HEK293 (cell line): Measurements from ENCODE around the gene TXNRD2.

Experiments used
- CTCF ChIA-PET: fragments of 350-600 bp; formaldehyde crosslinking; extraction: SDS; loops from one replicate; lab custom pipeline; 2021; ENCODE audit warnings: antibody characterized with exemption; lab: Yijun Ruan, JAX
- POLR2A ChIA-PET: fragments of 300-600 bp; formaldehyde crosslinking; extraction: SDS; loops from one replicate; lab custom pipeline; 2020; ENCODE audit warnings: antibody characterized with exemption, inconsistent platforms; lab: Yijun Ruan, JAX
- H3K27ac ChIP-seq: fragments of 200-500 bp; sonication (Bioruptor generic); 2 replicates; pipeline ENCODE4 v1.5.1; 2014; ENCODE audit warnings: low read depth, low read length, control low read depth, inconsistent platforms; ENCODE audit errors: extremely low read depth
- H3K36me3 ChIP-seq, 2 experiments: fragments of 200-500 bp in 1 of 2; sonication (Bioruptor generic) in 1 of 2; 1 replicate in 1 of 2; 2 replicates in 1 of 2; pipeline ENCODE4 v1.5.1; 2014 to 2017; ENCODE audit warnings: inconsistent platforms in 2 of 2, low read length in 2 of 2; ENCODE audit not compliant: control insufficient read depth in 2 of 2, insufficient read depth in 1 of 2
- H3K4me1 ChIP-seq: fragments of 200-500 bp; sonication (Bioruptor generic); 2 replicates; pipeline ENCODE4 v1.5.1; 2014; ENCODE audit warnings: mild to moderate bottlenecking, low read length, inconsistent platforms; ENCODE audit not compliant: control insufficient read depth, insufficient read depth
- H3K4me3 ChIP-seq: 2 replicates; pipeline ENCODE4 v1.5.1; 2011; ENCODE audit warnings: low read depth, mild to moderate bottlenecking, control low read depth, low read length, moderate library complexity
- H3K9me3 ChIP-seq: fragments of 200-500 bp; sonication (Bioruptor generic); 2 replicates; pipeline ENCODE4 v1.5.1; 2014; ENCODE audit warnings: low read depth, low read length, inconsistent platforms; ENCODE audit not compliant: control insufficient read depth, insufficient read depth
- EGR2 ChIP-seq: fragments of 450-650 bp; formaldehyde crosslinking; IDR thresholded peaks from 2 replicates; pipeline ENCODE4 v1.5.1; 2016; ENCODE audit warnings: low read depth, missing biosample characterization, missing genetic modification characterization
- GLI2 ChIP-seq: fragments of 450-650 bp; formaldehyde crosslinking; IDR thresholded peaks from 2 replicates; pipeline ENCODE4; 2017; ENCODE audit warnings: missing biosample characterization, missing genetic modification characterization, low read depth, borderline replicate concordance
- HOXC10 ChIP-seq: sonication (generic); formaldehyde crosslinking; IDR thresholded peaks from 2 replicates; pipeline ENCODE4 v1.8.1; 2023; ENCODE audit warnings: mild to moderate bottlenecking, missing genetic modification reagents
- HOXD13 ChIP-seq: sonication (generic); formaldehyde crosslinking; IDR thresholded peaks from 2 replicates; pipeline ENCODE4 v1.8.0; 2022; ENCODE audit warnings: missing genetic modification reagents, borderline replicate concordance
- KLF17 ChIP-seq: fragments of 450-650 bp; formaldehyde crosslinking; IDR thresholded peaks from 2 replicates; pipeline ENCODE4 v1.5.1; 2016; ENCODE audit warnings: missing biosample characterization, missing genetic modification characterization
- MEIS1 ChIP-seq: sonication (generic); formaldehyde crosslinking; IDR thresholded peaks from 2 replicates; pipeline ENCODE4 v1.8.1; 2022; ENCODE audit warnings: missing genetic modification reagents, mild to moderate bottlenecking, borderline replicate concordance
- PBX3 ChIP-seq: sonication (generic); formaldehyde crosslinking; IDR thresholded peaks from 2 replicates; pipeline ENCODE4 v1.8.1; 2022; ENCODE audit warnings: mild to moderate bottlenecking, moderate library complexity, missing genetic modification reagents
- SCRT2 ChIP-seq: fragments of 450-650 bp; formaldehyde crosslinking; IDR thresholded peaks from 2 replicates; pipeline ENCODE4 v1.5.1; 2016; ENCODE audit warnings: missing biosample characterization, missing genetic modification characterization
- TRIM28 ChIP-seq: IDR thresholded peaks from 2 replicates; pipeline ENCODE4 v1.6.1; 2011; ENCODE audit warnings: low read length, control low read depth, borderline replicate concordance
- TSHZ1 ChIP-seq: fragments of 450-650 bp; formaldehyde crosslinking; IDR thresholded peaks from 2 replicates; pipeline ENCODE4 v1.5.1; 2016; ENCODE audit warnings: missing biosample characterization, missing genetic modification characterization, borderline replicate concordance
- YY1 ChIP-seq: fragments of 450-650 bp; formaldehyde crosslinking; IDR thresholded peaks from 2 replicates; pipeline ENCODE4 v1.5.1; 2018; ENCODE audit warnings: missing biosample characterization, missing genetic modification characterization
- ZIC2 ChIP-seq: fragments of 450-650 bp; formaldehyde crosslinking; IDR thresholded peaks from 2 replicates; pipeline ENCODE4 v1.5.1; 2016; ENCODE audit warnings: missing biosample characterization, missing genetic modification characterization
- ZNF114 ChIP-seq: fragments of 450-650 bp; formaldehyde crosslinking; IDR thresholded peaks from 2 replicates; pipeline ENCODE4 v1.5.0; 2017; ENCODE audit warnings: missing biosample characterization, missing genetic modification characterization
- ZNF169 ChIP-seq: fragments of 450-650 bp; formaldehyde crosslinking; IDR thresholded peaks from 2 replicates; pipeline ENCODE4 v1.5.1; 2016; ENCODE audit warnings: missing biosample characterization, missing genetic modification characterization
- ZNF24 ChIP-seq: fragments of 450-650 bp; formaldehyde crosslinking; IDR thresholded peaks from 2 replicates; pipeline ENCODE4 v1.5.1; 2016; ENCODE audit warnings: missing biosample characterization, missing genetic modification characterization
- ZNF341 ChIP-seq: fragments of 450-650 bp; formaldehyde crosslinking; IDR thresholded peaks from 2 replicates; pipeline ENCODE4; 2016; ENCODE audit warnings: low read depth, missing biosample characterization, missing genetic modification characterization
- ZNF354C ChIP-seq: fragments of 450-650 bp; formaldehyde crosslinking; IDR thresholded peaks from 2 replicates; pipeline ENCODE4 v1.5.1; 2016; ENCODE audit warnings: missing biosample characterization, missing genetic modification characterization, low read depth, borderline replicate concordance
- ZNF37A ChIP-seq: fragments of 450-650 bp; IDR thresholded peaks from 2 replicates; pipeline ENCODE4 v1.5.1; 2018; ENCODE audit warnings: missing biosample characterization, missing genetic modification characterization
- ZNF555 ChIP-seq: fragments of 450-650 bp; formaldehyde crosslinking; conservative IDR thresholded peaks from 2 replicates; pipeline ENCODE4 v1.5.1; 2017; ENCODE audit warnings: missing biosample characterization, mild to moderate bottlenecking, missing genetic modification characterization, inconsistent platforms
- ZNF571 ChIP-seq: fragments of 450-650 bp; formaldehyde crosslinking; IDR thresholded peaks from 2 replicates; pipeline ENCODE4 v1.5.0; 2017; ENCODE audit warnings: missing biosample characterization, missing genetic modification characterization
- ZNF639 ChIP-seq: fragments of 450-650 bp; formaldehyde crosslinking; IDR thresholded peaks from 2 replicates; pipeline ENCODE4 v1.5.1; 2016; ENCODE audit warnings: missing biosample characterization, missing genetic modification characterization
- ZNF785 ChIP-seq: fragments of 450-650 bp; formaldehyde crosslinking; IDR thresholded peaks from 2 replicates; pipeline ENCODE4 v1.5.1; 2016; ENCODE audit warnings: missing biosample characterization, missing genetic modification characterization
- ZSCAN23 ChIP-seq: fragments of 450-650 bp; formaldehyde crosslinking; IDR thresholded peaks from 2 replicates; pipeline ENCODE4 v1.5.1; 2016; ENCODE audit warnings: missing biosample characterization, missing genetic modification characterization
- ZSCAN30 ChIP-seq: fragments of 450-650 bp; IDR thresholded peaks from 2 replicates; pipeline ENCODE4 v1.5.1; 2018; ENCODE audit warnings: missing biosample characterization, mild to moderate bottlenecking, missing genetic modification characterization, moderate library complexity

TXNRD2 gene

GRCh38 chr22:19904174-19904856, 37.3 kb downstream of the TXNRD2 start:
- H3K4me3 ChIP-seq = no peak overlapping the region
- H3K4me1 ChIP-seq = no peaks in the 10 kb centered on the region
- H3K9me3 ChIP-seq = no peaks in the 10 kb centered on the region
- CTCF ChIA-PET = interaction anchor here (0.6 to 4.8 kb wide), 6 partner anchors 12 to 583 kb away, joined by 3 to 45 read pairs (median 3); no protein-coding TSS in a partner anchor
- H3K36me3 ChIP-seq = peaks cover 0 to 6% of the 10 kb centered on the region in 2 experiments; a peak in 1 of 3 replicates
- POLR2A ChIA-PET = interaction anchor here (1.2 kb wide), 1 partner anchor 9 kb away, joined by 3 read pairs; no protein-coding TSS in a partner anchor
- TF ChIP-seq ZNF341 (tag by site-specific recombination) (no peak), ZNF114 (no peak), ZNF639 (tag by site-specific recombination) (no peak)
- no peak overlapping the region for H3K27ac ChIP-seq

GRCh38 chr22:19903513-19903912, 38.1 kb downstream of the TXNRD2 start:
- no peaks in the 10 kb centered on the region for H3K4me1 ChIP-seq
- POLR2A ChIA-PET = interaction anchor here (1.2 kb wide), 1 partner anchor 9 kb away, joined by 3 read pairs; no protein-coding TSS in a partner anchor
- no peak overlapping the region for H3K4me3 ChIP-seq
- no peaks in the 10 kb centered on the region for H3K9me3 ChIP-seq
- no peak overlapping the region for H3K27ac ChIP-seq
- CTCF ChIA-PET = interaction anchor here (0.6 to 4.8 kb wide), 7 partner anchors 8 to 172 kb away, joined by 3 to 45 read pairs (median 4); no protein-coding TSS in a partner anchor
- H3K36me3 ChIP-seq = peaks cover 0 to 6% of the 10 kb centered on the region in 2 experiments; a peak in 1 of 3 replicates
- TF ChIP-seq ZNF785 (tag by site-specific recombination) (no peak), MEIS1 (CRISPR knock-in tag) (no peak), TSHZ1 (no peak), ZNF354C (tag by site-specific recombination) (no peak), ZNF555 (tag by site-specific recombination) (no peak), HOXD13 (CRISPR knock-in tag) (no peak), ZNF37A (tag by site-specific recombination) (no peak), ZSCAN30 (no peak), TRIM28 (no peak), ZSCAN23 (tag by site-specific recombination) (no peak)

GRCh38 chr22:19903031-19903430, 38.6 kb downstream of the TXNRD2 start:
- ChIA-PET POLR2A (interaction anchor here (1.3 kb wide), 1 partner anchor 22 kb away, joined by 3 read pairs; no protein-coding TSS in a partner anchor), CTCF (interaction anchor here (0.6 to 4.8 kb wide), 6 partner anchors 8 to 172 kb away, joined by 3 to 45 read pairs (median 5); no protein-coding TSS in a partner anchor)
- Histone ChIP-seq H3K9me3 (no peaks in the 10 kb centered on the region), H3K4me1 (no peaks in the 10 kb centered on the region), H3K36me3 (peaks cover 0 to 4% of the 10 kb centered on the region in 2 experiments; a peak in 1 of 3 replicates), H3K4me3 (no peak overlapping the region), H3K27ac (no peak overlapping the region)
- TF ChIP-seq KLF17 (no peak), ZIC2 (tag by site-specific recombination) (peak; percentile 67), ZSCAN30 (no peak), YY1 (tag by site-specific recombination) (no peak), ZNF24 (tag by site-specific recombination) (no peak), ZNF341 (tag by site-specific recombination) (0 out of 2 replicates have a peak, but pooled peaks have one; percentile 16), ZNF169 (no peak), ZNF571 (no peak), PBX3 (CRISPR knock-in tag) (no peak), HOXC10 (CRISPR knock-in tag) (no peak), SCRT2 (no peak), GLI2 (tag by site-specific recombination) (no peak), EGR2 (tag by site-specific recombination) (peak; percentile 30; the same call in 1 of the 2 replicates)
